ENCODE measurements around the gene HOXA13. TPM values are rescaled to one million over a fixed set of nuclear protein-coding genes. Genes with fewer than 3 reads are reported as not detected.

The HOXA13 gene
- total RNA-seq, 1 experiment from 2014 or later = not detected

GRCh38 chr7:27245124-27245797, 45.4 kb upstream of the HOXA13 start:
- intact Hi-C loops (cut with micrococcal nuclease) = no loop called here
- BruUV-seq (replicated peaks) = no TSS peak
- DNase-seq (ENCODE audit: unreplicated experiment) = no peak
- no peak for TF ChIP-seq CTCF (IDR thresholded peaks at IDR 0.05; ENCODE audit: unreplicated experiment)
- Mint-ChIP-seq H3K4me1 (ENCODE audit: insufficient read depth, unreplicated experiment) (peaks cover 19% of the 10 kb centered on the region), H3K36me3 (ENCODE audit: insufficient read depth, unreplicated experiment) (peaks cover 5% of the 10 kb centered on the region), H3K4me3 (ENCODE audit: unreplicated experiment) (peak overlapping the region; percentile 47), H3K27ac (ENCODE audit: low read depth, unreplicated experiment) (no peak overlapping the region), H3K27me3 (ENCODE audit: insufficient read depth, unreplicated experiment) (peaks cover 47% of the 10 kb centered on the region), H3K9me3 (ENCODE audit: unreplicated experiment) (no peaks in the 10 kb centered on the region)
- POLR2A ChIA-PET = interaction anchor here (0.7 kb wide), 1 partner anchor 330 kb away, joined by 3 read pairs; no protein-coding TSS in a partner anchor
- CTCF ChIA-PET = interaction anchor here (1.0 kb wide), 1 partner anchor 11 kb away, joined by 3 read pairs; no protein-coding TSS in a partner anchor

DNA sequence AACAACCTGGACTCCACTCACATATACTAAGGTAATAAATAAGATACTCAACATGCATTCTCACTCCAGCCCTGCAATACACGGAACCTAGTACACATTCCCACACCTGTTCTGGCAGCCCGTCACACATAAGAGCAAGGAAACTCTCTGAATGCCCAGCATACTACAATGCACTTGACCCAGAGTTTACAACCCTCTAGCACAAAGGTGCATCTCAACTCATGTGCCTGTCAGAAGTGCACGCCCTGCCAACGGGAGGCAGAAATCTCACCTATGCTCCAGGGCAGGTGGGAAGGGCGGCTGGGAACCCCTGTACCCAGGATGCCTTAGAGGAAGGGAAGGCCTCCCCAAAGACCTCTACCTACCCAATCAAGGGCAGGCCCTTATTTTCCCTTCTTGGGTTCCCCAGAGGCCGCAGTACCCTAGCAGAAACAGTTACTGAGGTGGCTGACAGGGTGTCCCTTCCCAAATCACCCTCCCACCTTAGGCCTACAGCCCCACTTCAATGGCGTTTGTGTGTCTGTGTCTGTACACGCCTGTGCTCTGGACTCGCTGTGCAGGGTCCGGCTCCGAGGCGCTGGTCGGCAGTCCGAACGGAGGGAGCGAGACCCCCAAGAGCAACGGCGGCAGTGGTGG, 44.7 kb upstream of the HOXA13 start:
- ChIA-PET CTCF (no interaction called here), POLR2A (no interaction called here)
- no TSS peak for BruUV-seq (replicated peaks)
- Mint-ChIP-seq H3K9me3 (ENCODE audit: unreplicated experiment) (no peaks in the 10 kb centered on the region), H3K4me3 (ENCODE audit: unreplicated experiment) (no peak overlapping the region), H3K27me3 (ENCODE audit: insufficient read depth, unreplicated experiment) (peaks cover 53% of the 10 kb centered on the region), H3K4me1 (ENCODE audit: insufficient read depth, unreplicated experiment) (peaks cover 19% of the 10 kb centered on the region), H3K27ac (ENCODE audit: low read depth, unreplicated experiment) (no peak overlapping the region), H3K36me3 (ENCODE audit: insufficient read depth, unreplicated experiment) (peaks cover 5% of the 10 kb centered on the region)
- no peak for TF ChIP-seq CTCF (IDR thresholded peaks at IDR 0.05; ENCODE audit: unreplicated experiment)
- intact Hi-C loops (cut with micrococcal nuclease) = no loop called here
- no peak for DNase-seq (ENCODE audit: unreplicated experiment)

DNA sequence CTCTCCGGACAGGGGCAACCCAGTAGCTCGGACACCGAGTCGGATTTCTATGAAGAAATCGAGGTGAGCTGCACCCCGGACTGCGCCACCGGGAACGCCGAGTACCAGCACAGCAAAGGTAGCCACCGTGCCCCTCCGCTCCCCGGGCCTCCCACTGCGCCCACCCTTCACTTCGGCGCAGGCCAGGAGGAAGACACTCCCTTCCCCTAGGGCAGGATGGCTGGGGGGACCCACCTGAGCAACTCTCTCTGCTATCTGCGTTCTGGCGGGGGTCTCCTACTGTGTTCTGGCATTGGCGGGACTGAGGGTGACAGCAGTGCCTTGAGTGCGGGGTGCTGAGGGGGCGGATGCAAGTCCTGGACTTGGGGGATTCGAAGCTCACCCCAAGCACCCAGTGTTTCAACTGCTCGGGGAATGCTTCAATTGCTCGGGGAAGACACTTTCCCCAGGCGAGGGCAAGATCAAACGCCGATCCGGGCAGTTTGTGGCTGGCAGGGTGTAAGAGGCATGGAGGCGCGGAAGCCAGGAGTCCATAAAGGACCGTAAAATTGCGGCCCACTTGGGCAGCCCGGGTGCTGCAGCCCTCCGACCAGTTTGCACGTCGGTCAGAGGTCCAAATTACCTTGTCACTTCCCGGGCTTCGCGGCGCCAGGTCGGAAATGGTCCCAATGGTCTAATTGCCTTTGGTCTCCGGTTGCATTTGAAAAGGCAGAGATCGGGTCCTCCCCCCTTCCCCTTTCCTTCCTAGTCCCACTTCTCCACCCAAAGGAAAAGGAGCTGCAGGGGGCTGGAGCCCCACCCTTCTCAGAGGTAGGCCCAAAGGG, 43.7 kb upstream of the HOXA13 start:
- CTCF ChIA-PET = no interaction called here
- no peaks in the 10 kb centered on the region for H3K9me3 Mint-ChIP-seq (ENCODE audit: unreplicated experiment)
- intact Hi-C loops (cut with micrococcal nuclease) = no loop called here
- no peak for DNase-seq (ENCODE audit: unreplicated experiment)
- no peak overlapping the region for H3K4me3 Mint-ChIP-seq (ENCODE audit: unreplicated experiment)
- no peak overlapping the region for H3K27ac Mint-ChIP-seq (ENCODE audit: low read depth, unreplicated experiment)
- BruUV-seq (replicated peaks) = no TSS peak
- H3K36me3 Mint-ChIP-seq (ENCODE audit: insufficient read depth, unreplicated experiment) = peaks cover 5% of the 10 kb centered on the region
- peaks cover 13% of the 10 kb centered on the region for H3K4me1 Mint-ChIP-seq (ENCODE audit: insufficient read depth, unreplicated experiment)
- POLR2A ChIA-PET = no interaction called here
- peaks cover 53% of the 10 kb centered on the region for H3K27me3 Mint-ChIP-seq (ENCODE audit: insufficient read depth, unreplicated experiment)
- no peak for TF ChIP-seq CTCF (IDR thresholded peaks at IDR 0.05; ENCODE audit: unreplicated experiment)

Data from MCF 10A (cell line).